Left ventricle myocardium inferior (tissue), 1 donor: ENCODE measurements around the gene PYGB. TPM values are rescaled to one million over a fixed set of nuclear protein-coding genes. Genes with fewer than 3 reads are reported as not detected.
"Not testable (repeated sequence)": the region's sequence is repeated elsewhere in the genome, so short reads cannot be mapped to it uniquely, and the experiment has no call there.

Experiments used
- DNase-seq: peaks from one replicate; pipeline ENCODE4 v3.0.0-alpha.2; 2020
- H3K27ac ChIP-seq: fragments of 200-600 bp; replicated peaks from 2 replicates; pipeline ENCODE4 v1.8.0; 2021
- H3K27me3 ChIP-seq: fragments of 200-600 bp; 2 replicates; pipeline ENCODE4 v1.8.0; 2021; ENCODE audit warnings: low read depth
- H3K36me3 ChIP-seq: fragments of 200-600 bp; 2 replicates; pipeline ENCODE4 v1.8.0; 2021
- H3K4me1 ChIP-seq: fragments of 200-600 bp; 2 replicates; pipeline ENCODE4 v1.8.0; 2021
- H3K4me3 ChIP-seq: fragments of 200-600 bp; 2 replicates; pipeline ENCODE4 v1.8.0; 2021; ENCODE audit warnings: mild to moderate bottlenecking, moderate library complexity
- H3K9me3 ChIP-seq: fragments of 200-600 bp; replicated peaks from 2 replicates; pipeline ENCODE4 v1.8.0; 2021
- CTCF ChIP-seq: fragments of 200-600 bp; IDR thresholded peaks from 2 replicates; pipeline ENCODE4 v1.8.0; 2021; ENCODE audit warnings: antibody characterized with exemption, mild to moderate bottlenecking, borderline replicate concordance
- intact Hi-C: fragments of 100-400 bp; cut with micrococcal nuclease; formaldehyde crosslinking; loops from one replicate; pipeline ENCODE4 v1.11.0; 2022
- total RNA-seq: library from RNA; stranded (reverse); fragmentation: NEBNext Ultra II Directional; extraction: Animal tissue kit (Norgen Biotek cat#: 25700); gene quantifications from one replicate; pipeline ENCODE4 v1.2.1, GENCODE V29; 2021
- donor health status: DM: no; HTN: yes; CAD: no; lungs with severe emphysema.

Gene PYGB
- total RNA-seq, 1 donor from 2014 or later: 218 TPM

DNA sequence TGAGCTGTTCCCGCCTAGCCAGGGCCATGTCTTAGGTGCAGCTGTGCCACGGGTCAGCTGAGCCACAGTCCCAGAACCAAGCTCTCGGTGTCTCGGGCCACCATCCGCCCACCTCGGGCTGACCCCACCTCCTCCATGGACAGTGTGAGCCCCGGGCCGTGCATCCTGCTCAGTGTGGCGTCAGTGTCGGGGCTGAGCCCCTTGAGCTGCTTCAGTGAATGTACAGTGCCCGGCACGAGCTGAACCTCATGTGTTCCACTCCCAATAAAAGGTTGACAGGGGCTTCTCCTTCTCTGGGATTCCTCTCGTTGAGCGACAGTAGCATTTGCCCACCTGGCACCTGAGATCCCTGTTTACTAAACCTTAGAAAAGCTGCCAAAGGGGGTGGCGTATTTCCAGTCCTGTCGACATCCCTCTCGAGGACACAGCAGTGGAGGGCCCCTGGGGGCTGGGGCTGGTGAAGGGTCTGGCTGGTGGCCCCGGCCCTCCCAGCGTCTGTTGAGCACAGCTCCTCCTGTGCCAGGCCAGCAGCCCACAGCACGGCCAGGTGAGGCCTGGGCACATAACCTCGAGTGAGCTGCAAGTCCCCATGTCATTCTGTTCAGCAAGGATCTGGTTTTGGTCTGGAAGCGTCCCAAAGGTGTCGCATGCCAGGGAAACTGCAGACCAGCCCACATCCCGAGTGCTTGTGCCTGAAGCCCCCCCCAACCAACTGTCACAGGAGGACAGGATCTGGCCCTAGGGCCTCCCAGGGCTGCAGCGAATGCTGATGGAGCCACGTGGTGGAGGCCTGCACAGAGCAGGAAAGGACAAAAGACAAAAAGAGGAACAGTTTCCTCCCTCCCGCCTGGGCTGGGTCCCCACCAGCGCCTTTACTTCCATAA, 21.2 kb upstream of the PYGB start:
- DNase-seq: peak; percentile 68
- Histone ChIP-seq H3K27ac (peak overlapping the region; percentile 90), H3K27me3 (no peaks in the 10 kb centered on the region), H3K4me1 (peaks cover 93% of the 10 kb centered on the region), H3K36me3 (peaks cover 20% of the 10 kb centered on the region), H3K9me3 (no peaks in the 10 kb centered on the region), H3K4me3 (no peak overlapping the region)
- intact Hi-C loops: no loop called here
- TF ChIP-seq CTCF: no peak

- H3K4me1 ChIP-seq: peaks cover 86% of the 10 kb centered on the region
These were observed 20.5 kb upstream of the PYGB start for GRCh38 chr20:25227317-25227831.

DNA sequence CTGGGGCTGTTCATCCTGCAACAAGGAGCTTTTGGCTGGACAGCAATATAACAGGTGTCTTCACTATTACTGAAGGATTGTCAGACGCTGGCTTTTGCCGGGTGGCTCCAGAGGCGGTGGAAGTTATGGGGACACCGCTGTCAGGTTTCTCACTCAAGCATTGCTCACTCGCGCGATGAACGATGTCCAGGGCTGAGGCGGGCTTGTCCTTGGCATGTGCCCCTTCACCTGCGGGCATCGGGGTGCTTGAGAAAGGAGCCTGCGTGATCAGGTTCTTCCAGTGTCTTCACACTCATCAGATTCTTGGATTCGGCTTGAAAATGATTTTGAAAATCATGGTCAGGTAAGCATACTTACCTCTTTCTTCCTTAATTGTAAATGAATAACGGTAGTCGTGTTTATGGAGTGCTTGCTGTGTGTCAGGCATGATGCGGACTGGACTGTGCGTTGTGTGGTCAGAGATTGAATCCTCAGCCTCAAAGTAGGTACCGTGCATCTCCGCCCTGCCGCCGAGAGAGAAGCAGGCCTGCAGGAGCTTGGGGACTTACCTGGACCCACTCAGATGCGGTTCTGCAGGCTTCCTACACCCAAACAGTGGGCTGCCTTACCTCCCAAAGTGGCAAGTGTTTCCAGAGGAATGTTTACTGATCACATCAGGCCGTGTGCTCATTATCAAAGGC, 18.3 kb upstream of the PYGB start:
- H3K4me1 ChIP-seq: peaks cover 86% of the 10 kb centered on the region
- peaks cover 12% of the 10 kb centered on the region for H3K36me3 ChIP-seq
- H3K4me3 ChIP-seq: no peak overlapping the region
- no peak for TF ChIP-seq CTCF
- H3K27ac ChIP-seq: peak overlapping the region; percentile 90
- DNase-seq: no peak
- H3K27me3 ChIP-seq: no peaks in the 10 kb centered on the region
- H3K9me3 ChIP-seq: no peaks in the 10 kb centered on the region
- intact Hi-C loops: no loop called here

More at GRCh38 chr20:25227317-25227831, 20.5 kb upstream of the PYGB start:
- Histone ChIP-seq H3K27me3 (no peaks in the 10 kb centered on the region), H3K9me3 (no peaks in the 10 kb centered on the region), H3K36me3 (peaks cover 20% of the 10 kb centered on the region), H3K4me3 (no peak overlapping the region), H3K27ac (peak overlapping the region; percentile 90)
- intact Hi-C loops: no loop called here
- no peak for TF ChIP-seq CTCF
- no peak for DNase-seq

GRCh38 chr20:25230166-25230831, 17.6 kb upstream of the PYGB start:
- Histone ChIP-seq H3K4me3 (no peak overlapping the region), H3K9me3 (no peaks in the 10 kb centered on the region), H3K36me3 (peaks cover 6% of the 10 kb centered on the region), H3K27ac (peak overlapping the region; percentile 90), H3K27me3 (no peaks in the 10 kb centered on the region), H3K4me1 (peaks cover 82% of the 10 kb centered on the region)
- intact Hi-C loops: no loop called here
- DNase-seq: no peak
- no peak for TF ChIP-seq CTCF

DNA sequence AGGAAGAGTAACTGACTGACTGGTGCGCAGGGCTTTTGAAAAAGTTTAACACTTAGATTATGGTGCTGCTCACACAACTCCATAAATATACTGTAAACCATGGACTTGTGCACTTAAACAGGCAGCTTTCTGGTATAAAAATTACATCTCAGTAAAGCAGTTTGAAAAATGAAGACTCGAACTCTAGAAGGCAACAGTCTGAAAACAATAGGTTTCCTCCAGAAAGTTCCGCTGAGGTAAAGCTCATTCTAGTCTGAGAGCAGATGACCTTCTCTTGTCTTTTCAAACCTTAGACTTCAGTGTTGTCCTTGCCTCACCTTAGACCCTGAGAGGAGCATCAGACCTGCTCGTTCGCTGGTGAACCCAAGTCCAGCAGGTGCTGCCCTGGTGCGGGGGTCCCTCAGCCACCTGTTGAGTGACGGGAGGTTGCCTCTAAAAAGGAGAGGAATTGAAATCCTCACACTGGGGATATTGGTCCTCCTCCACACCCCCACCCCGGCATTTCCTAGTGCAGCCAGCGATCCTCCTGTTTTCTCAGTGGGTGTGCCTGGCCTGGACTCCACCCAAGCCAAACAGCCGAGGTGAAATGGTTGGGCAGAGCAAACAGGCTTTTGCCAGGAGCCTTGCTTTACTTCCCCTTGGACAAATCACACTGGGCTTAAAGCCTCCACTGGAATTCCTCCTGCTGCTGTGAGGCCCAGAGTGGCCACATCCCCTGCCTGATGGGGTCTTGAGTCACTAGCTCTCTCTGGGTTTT, 14.7 kb upstream of the PYGB start:
- Histone ChIP-seq H3K4me1 (peaks cover 64% of the 10 kb centered on the region), H3K27ac (peak overlapping the region; percentile 66), H3K9me3 (no peaks in the 10 kb centered on the region), H3K36me3 (no peaks in the 10 kb centered on the region), H3K4me3 (no peak overlapping the region), H3K27me3 (no peaks in the 10 kb centered on the region)
- no peak for TF ChIP-seq CTCF
- peak; percentile 69 for DNase-seq
- intact Hi-C loops: no loop called here

GRCh38 chr20:25234009-25234849, 13.7 kb upstream of the PYGB start:
- Histone ChIP-seq H3K27ac (peak overlapping the region; percentile 66), H3K4me1 (peaks cover 59% of the 10 kb centered on the region)
- intact Hi-C loops: not testable (repeated sequence)

More at GRCh38 chr20:25234009-25234849, 13.7 kb upstream of the PYGB start:
- H3K4me3 ChIP-seq, H3K36me3 ChIP-seq, H3K27me3 ChIP-seq, H3K9me3 ChIP-seq, DNase-seq: not testable (repeated sequence)
